ENCODE data around the gene NT5DC4. TPM values are rescaled to one million over a fixed set of nuclear protein-coding genes. Genes with fewer than 3 reads are reported as not detected.

The NT5DC4 gene
- total RNA-seq, 3 donors from 2014 or later = not detected

DNA sequence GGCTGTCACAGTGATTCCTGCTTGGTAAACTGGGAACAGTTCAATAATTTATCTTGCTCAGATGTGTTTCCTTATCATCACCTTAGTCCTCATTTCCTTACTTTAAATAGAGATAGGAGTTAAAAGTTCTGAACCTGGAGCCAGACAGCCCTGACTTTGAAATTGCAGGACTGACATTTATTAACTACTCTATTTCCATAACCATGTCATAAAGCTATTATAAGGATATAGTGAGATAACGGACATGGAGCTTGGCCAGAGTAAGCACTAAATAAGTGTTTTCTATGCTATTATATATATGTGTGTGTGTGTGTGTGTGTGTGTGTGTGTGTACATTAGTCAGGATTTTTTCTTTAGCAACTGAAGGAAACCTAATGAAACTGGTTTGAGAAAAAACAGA lies 13.1 kb downstream of the NT5DC4 start:
- peaks cover 5% of the 10 kb centered on the region for H3K4me1 ChIP-seq (ENCODE audit: low read depth)
- intact Hi-C loops (cut with DNase I, micrococcal nuclease) = no loop called here
- peak in 1 of 3 donors; percentile 26 for DNase-seq
- TF ChIP-seq, protein P1, sequence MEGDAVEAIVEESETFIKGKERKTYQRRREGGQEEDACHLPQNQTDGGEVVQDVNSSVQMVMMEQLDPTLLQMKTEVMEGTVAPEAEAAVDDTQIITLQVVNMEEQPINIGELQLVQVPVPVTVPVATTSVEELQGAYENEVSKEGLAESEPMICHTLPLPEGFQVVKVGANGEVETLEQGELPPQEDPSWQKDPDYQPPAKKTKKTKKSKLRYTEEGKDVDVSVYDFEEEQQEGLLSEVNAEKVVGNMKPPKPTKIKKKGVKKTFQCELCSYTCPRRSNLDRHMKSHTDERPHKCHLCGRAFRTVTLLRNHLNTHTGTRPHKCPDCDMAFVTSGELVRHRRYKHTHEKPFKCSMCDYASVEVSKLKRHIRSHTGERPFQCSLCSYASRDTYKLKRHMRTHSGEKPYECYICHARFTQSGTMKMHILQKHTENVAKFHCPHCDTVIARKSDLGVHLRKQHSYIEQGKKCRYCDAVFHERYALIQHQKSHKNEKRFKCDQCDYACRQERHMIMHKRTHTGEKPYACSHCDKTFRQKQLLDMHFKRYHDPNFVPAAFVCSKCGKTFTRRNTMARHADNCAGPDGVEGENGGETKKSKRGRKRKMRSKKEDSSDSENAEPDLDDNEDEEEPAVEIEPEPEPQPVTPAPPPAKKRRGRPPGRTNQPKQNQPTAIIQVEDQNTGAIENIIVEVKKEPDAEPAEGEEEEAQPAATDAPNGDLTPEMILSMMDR (IDR thresholded peaks at IDR 0.05) = no peak
- H3K4me3 ChIP-seq = no peak overlapping the region
- no peaks in the 10 kb centered on the region for H3K36me3 ChIP-seq (ENCODE audit: low read depth)
- peak; percentile 72 for ATAC-seq
- H3K9me3 ChIP-seq = no peaks in the 10 kb centered on the region

DNA sequence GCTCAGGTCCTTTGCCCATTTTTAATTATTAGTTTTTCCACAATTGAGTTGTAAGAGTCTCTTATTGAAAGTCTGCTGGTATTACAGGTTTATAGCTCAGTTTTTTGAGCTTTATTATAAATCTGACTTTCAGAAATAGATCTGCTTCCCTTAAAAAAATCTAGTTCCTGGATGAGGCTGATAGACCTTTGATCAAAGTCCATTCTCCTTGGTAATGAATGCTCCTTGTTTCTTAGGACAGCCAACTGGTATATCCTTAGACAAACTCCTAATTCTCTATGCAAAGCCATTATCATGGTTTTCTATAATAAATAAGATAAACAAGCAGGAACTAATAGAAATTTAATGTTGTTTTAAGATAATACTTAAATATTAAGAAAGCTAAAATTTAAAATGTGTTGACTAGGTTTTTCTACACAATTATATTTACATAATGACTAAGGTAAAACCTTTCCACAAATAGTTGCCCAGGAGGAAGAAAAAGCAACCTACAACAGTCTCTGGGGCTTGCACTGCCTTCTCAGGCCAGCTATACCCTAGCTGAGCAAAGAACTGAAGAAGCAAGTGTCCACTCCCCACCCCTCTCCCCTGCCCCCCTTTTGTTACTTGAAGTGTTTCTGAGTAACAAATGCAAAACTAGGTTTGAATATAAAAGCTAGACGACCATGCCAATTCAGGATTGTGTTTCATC lies 16.9 kb downstream of the NT5DC4 start:
- intact Hi-C loops (cut with DNase I, micrococcal nuclease) = no loop called here
- Histone ChIP-seq H3K4me3 (no peak overlapping the region), H3K9me3 (no peaks in the 10 kb centered on the region), H3K4me1 (ENCODE audit: low read depth) (peaks cover 5% of the 10 kb centered on the region), H3K36me3 (ENCODE audit: low read depth) (no peaks in the 10 kb centered on the region)
- TF ChIP-seq, protein P1 (IDR thresholded peaks at IDR 0.05) = no peak
- ATAC-seq = peak; percentile 36
- no peak for DNase-seq

DNA sequence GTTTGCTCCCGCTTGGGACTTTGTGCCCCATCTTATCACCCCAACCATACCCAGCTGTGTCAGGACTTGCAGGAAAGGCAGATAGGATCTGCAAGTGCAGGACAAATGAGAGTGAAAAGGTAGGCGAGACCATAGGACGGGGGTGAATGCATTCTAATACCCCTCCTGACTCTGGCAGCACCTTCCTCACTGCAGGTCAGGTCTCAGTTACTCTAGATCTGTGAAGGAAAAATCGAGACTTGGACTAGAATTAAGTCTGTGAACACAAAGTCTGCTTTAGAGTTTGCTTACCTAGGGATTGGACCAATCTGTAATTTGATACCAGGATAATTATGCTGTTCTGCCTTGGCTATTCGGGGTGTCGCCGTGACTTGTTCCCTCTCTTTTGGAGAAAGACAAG lies 19.7 kb downstream of the NT5DC4 start:
- Histone ChIP-seq H3K4me3 (no peak overlapping the region), H3K4me1 (ENCODE audit: low read depth) (no peaks in the 10 kb centered on the region), H3K36me3 (ENCODE audit: low read depth) (no peaks in the 10 kb centered on the region), H3K9me3 (no peaks in the 10 kb centered on the region)
- no peak for ATAC-seq
- intact Hi-C loops (cut with DNase I, micrococcal nuclease) = loop anchor here in 1 of 2 donors (10.0 kb wide), 1 partner anchor 204 kb away; no protein-coding TSS in a partner anchor
- TF ChIP-seq, protein P1 (IDR thresholded peaks at IDR 0.05) = no peak
- DNase-seq = no peak

DNA sequence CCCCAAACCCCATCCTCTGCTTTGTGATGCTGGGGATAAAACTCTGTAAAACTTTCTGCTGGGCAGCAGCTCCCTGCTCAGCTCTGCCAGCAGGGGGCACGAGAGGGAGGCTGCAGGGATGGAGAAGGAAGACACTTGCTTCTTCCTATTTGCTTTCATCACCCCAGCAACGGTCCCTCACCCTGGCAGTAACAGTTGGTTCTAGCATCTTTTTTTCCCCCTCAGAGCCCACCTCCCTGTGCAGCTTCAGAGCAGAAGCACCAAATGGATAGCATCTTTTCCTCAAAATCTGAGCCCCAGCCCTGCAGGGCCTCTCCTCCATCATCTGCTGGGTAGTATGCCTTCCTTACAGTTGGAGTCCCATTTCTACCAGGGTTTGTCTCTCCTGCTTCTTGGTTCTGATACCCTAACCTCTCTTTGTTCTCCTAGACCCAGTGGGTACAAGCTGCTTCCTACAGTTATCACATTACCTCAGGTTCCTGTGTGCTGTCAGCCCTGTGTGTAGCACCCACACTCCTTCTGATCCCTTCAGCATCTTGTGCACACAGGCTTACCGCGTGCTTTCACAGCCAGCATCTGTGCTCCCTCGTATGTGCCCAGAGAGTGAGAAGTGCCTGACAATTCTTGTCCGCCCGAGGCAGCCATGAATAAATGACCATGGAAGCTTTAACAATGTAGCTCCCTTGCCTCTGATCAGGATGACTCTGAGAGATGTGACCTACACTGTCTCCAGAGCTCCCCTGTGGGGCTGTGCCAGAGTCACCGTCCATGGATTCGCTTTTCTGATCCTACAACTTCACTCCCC lies 29.1 kb downstream of the NT5DC4 start:
- TF ChIP-seq, protein P1 (IDR thresholded peaks at IDR 0.05) = peak; percentile 93
- Histone ChIP-seq H3K36me3 (ENCODE audit: low read depth) (no peaks in the 10 kb centered on the region), H3K4me3 (no peak overlapping the region), H3K9me3 (no peaks in the 10 kb centered on the region), H3K4me1 (ENCODE audit: low read depth) (peaks cover 6% of the 10 kb centered on the region)
- peak; percentile 97 for ATAC-seq
- DNase-seq = peak; percentile 76 to 90 (median 79)
- intact Hi-C loops (cut with DNase I, micrococcal nuclease) = loop anchor here (5.0 to 10.0 kb wide), 3 partner anchors 132 to 195 kb away; no protein-coding TSS in a partner anchor

DNA sequence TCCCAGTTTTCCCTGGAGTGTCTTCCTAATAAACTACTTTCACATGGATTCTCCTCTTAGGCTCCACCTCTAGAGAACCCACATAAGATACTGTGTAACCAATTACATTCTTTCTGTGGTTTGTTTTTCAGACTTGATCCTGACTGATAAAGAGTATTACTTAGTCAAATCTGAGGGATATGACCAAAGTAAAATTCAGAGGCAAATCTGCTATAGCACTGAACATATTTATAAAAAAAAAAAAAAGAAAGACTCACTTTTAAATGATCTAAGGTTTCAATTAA lies 29.7 kb downstream of the NT5DC4 start:
- DNase-seq (no peak), ATAC-seq (no peak)
- no peaks in the 10 kb centered on the region for H3K9me3 ChIP-seq
- H3K36me3 ChIP-seq (ENCODE audit: low read depth) = no peaks in the 10 kb centered on the region
- intact Hi-C loops (cut with DNase I, micrococcal nuclease) = loop anchor here in 1 of 2 donors (5.0 kb wide), 1 partner anchor 192 kb away; no protein-coding TSS in a partner anchor
- H3K4me1 ChIP-seq (ENCODE audit: low read depth) = peaks cover 6% of the 10 kb centered on the region
- TF ChIP-seq, protein P1 (IDR thresholded peaks at IDR 0.05) = no peak
- no peak overlapping the region for H3K4me3 ChIP-seq
